ENCODE measurements around the gene ZNF580. TPM values are rescaled to one million over a fixed set of nuclear protein-coding genes. Genes with fewer than 3 reads are reported as not detected.
A peak's percentile ranks its signal among the peaks of the same experiment; 100 is the strongest.

Gene ZNF580
- total RNA-seq, 1 experiment from 2014 or later, result 32.0 TPM

GRCh38 chr19:55647732-55648584 is 7.2 kb downstream of the ZNF580 start, which contains the start of gene CCDC106 (continued):
- no peak for TF ChIP-seq JAZF1 (CRISPR knock-in tag; IDR thresholded peaks at IDR 0.05)
- peak; percentile 87 for TF ChIP-seq FOXP4 (CRISPR knock-in tag; IDR thresholded peaks at IDR 0.05)
- no peak for TF ChIP-seq FOXK1 (CRISPR knock-in tag; IDR thresholded peaks at IDR 0.05)
- TF ChIP-seq RORB (CRISPR knock-in tag; IDR thresholded peaks at IDR 0.05), result no peak
- TF ChIP-seq CTCF (IDR thresholded peaks at IDR 0.05), result no peak
- no peak for TF ChIP-seq NR3C1 (CRISPR knock-in tag; conservative IDR thresholded peaks at IDR 0.05; ENCODE audit: low read depth)
- TF ChIP-seq GABPB1 (CRISPR knock-in tag; IDR thresholded peaks at IDR 0.05), result no peak
- 0 out of 2 replicates have a peak, but pooled peaks have one; percentile 53 for TF ChIP-seq ZNF416 (CRISPR knock-in tag; IDR thresholded peaks at IDR 0.05)
- no peak for TF ChIP-seq TEAD1 (CRISPR knock-in tag; IDR thresholded peaks at IDR 0.05)
- peak; percentile 80 for TF ChIP-seq ETV6 (CRISPR knock-in tag; IDR thresholded peaks at IDR 0.05)
- TF ChIP-seq FOXJ3 (CRISPR knock-in tag; IDR thresholded peaks at IDR 0.05; ENCODE audit: borderline replicate concordance), result no peak
- TF ChIP-seq NR2C2 (CRISPR knock-in tag; IDR thresholded peaks at IDR 0.05), result no peak
- no peak for TF ChIP-seq AFF4 (CRISPR knock-in tag; IDR thresholded peaks at IDR 0.05; ENCODE audit: borderline replicate concordance)

- ATAC-seq, result peak; percentile 5; the same call in 1 of the 2 replicates
- no peak for TF ChIP-seq ZNF263 (CRISPR knock-in tag; IDR thresholded peaks at IDR 0.05; ENCODE audit: low read depth)
- H3K4me1 Mint-ChIP-seq, result peaks cover 21% of the 10 kb centered on the region
- H3K4me3 Mint-ChIP-seq, result peak overlapping the region; percentile 78
- no peaks in the 10 kb centered on the region for H3K27me3 Mint-ChIP-seq (ENCODE audit: low read depth)
- ChIA-PET CTCF (interaction anchor here (0.9 to 4.6 kb wide), 5 partner anchors 16 to 195 kb away, joined by 3 to 25 read pairs (median 7); partner anchors contain the start of gene ZNF865), POLR2A (no interaction called here)
- no peak overlapping the region for H3K27ac Mint-ChIP-seq
- DNase-seq (ENCODE audit: low spot score), result no peak
- no peaks in the 10 kb centered on the region for H3K9me3 Mint-ChIP-seq
- peaks cover 16% of the 10 kb centered on the region for H3K36me3 Mint-ChIP-seq
These were observed 7.9 kb downstream of the ZNF580 start for GRCh38 chr19:55648585-55649267.

All from WTC11 (cell line).